GM19239 (cell line): ENCODE data around the gene NLGN2.

Source experiments
- DNase-seq: peaks from one replicate; pipeline ENCODE4 v3.0.0; 2011; ENCODE audit warnings: low spot score; ENCODE audit not compliant: insufficient read length
- FAIRE-seq: peaks from 2 replicates; lab custom pipeline; 2011; peaks lifted over from hg19 to GRCh38; lab: Jason Lieb, UNC

The NLGN2 gene

DNA sequence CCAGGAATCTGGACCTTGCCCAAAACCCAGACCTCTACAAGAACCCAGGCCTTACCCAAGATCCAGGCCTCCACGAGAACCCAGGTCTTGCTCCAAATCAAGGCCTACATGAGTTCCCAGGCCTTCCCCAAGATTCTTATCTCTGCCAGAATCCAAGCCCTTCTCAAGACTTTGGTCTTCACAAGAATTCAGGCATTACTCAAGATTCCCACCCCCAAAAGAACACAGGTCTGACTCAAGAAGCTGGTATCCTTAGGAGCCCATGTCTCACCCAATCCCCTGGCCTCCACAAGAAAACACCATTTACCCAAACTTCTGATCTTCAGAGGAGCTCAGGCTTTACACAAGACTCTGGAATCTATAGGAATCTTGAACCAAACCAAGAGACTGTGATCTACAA, 23.6 kb downstream of the NLGN2 start:
- no peak for DNase-seq
- no peak for FAIRE-seq

GRCh38 chr17:7432296-7432695, 24.7 kb downstream of the NLGN2 start:
- DNase-seq, result no peak
- no peak for FAIRE-seq

DNA sequence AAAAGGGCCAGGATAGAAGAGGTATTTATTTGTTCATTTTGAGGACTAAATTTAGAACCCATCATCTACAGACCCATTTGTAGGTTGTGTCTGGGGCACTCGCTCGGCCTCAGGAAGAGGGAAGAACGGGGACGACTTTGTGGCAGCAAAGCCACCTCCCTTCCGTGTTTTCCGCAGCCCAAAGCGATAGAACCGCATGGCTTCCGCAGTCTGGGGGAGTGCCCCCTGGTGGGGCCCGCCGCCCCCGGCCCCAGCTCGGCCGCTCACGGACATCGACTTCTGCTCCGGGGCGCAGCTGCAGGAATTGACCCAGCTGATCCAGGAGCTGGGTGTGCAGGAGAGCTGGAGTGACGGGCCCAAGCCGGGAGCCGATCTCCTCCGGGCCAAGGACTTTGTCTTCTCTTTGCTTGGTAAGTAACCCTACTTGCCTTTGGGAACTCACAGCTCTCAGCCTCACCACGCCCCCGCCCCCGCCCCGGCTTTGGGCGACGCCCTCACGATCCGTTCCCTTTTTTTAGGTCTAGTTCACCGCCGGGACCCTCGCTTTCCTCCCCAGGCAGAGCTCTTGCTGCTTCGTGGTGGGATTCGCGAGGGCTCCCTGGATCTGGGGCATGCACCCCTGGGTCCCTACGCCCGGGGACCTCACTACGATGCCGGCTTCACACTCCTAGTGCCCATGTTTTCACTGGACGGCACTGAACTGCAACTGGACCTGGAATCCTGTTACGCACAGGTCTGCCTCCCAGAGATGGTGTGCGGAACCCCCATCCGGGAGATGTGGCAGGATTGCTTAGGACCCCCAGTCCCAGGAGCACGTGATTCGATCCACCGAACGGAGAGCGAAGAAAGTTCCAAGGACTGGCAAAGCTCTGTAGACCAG, 28.3 kb downstream of the NLGN2 start:
- FAIRE-seq (no peak), DNase-seq (no peak)

DNA sequence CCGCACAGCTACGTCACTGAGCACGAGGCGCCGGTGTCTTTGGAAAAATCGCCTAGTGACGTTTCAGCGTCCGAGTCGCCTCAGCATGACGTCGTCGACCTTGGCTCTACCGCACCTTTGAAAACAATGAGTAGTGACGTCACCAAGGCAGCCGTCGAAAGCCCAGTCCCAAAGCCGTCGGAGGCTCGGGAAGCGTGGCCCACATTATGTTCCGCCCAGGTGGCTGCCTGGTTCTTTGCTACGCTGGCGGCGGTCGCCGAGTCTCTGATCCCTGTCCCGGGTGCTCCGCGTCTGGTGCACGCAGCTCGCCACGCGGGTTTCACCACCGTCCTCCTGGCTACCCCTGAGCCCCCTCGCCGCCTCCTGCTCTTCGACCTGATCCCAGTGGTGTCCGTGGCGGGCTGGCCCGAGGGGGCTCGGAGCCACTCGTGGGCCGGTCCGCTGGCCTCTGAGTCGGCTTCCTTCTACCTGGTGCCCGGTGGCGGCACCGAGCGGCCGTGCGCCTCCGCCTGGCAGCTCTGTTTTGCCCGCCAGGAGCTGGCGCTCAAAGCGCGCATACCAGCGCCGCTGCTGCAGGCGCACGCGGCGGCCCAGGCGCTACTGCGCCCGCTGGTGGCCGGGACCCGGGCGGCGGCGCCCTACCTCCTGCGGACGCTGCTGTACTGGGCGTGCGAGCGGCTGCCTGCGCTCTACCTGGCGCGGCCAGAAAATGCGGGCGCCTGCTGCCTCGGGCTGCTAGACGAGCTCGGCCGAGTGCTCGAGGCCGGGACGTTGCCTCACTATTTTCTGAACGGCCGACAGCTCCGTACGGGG, 29.1 kb downstream of the NLGN2 start:
- DNase-seq (no peak), FAIRE-seq (no peak)

GRCh38 chr17:7437369-7437863, 29.8 kb downstream of the NLGN2 start:
- DNase-seq, result no peak
- no peak for FAIRE-seq

DNA sequence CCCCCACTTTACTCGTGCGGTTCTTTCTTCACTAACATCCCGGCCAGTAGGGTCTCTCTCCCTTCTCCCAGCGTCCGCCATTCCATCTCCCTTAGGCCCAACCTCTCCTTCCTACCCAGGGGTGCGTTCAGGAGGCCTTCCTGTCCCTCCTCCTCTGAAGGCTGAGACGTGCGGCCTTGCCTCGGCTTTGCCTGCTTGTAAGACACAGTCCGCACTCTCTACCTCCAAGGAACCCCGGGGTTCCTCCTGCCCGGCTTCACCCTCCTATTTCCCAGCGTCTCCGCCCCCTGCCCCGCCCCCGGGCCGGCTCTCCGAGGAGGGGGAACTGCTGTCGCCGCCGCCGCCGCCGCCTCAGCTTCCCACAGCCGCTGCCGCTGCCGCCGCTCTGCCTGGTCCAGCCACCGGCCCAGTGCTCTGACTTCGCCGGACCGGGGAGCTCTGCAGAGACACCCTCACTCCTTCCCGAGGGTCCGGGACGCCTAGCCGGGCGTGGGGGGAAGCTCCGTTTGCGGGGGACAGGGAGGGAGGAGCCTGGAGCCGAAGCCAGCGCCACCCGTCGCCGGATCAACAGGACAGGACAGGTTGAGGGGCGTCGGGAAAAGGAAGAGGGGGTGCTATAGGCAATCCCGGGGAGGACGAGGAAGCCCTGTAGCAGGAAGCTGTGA, 30.4 kb downstream of the NLGN2 start:
- FAIRE-seq (no peak), DNase-seq (no peak)

- DNase-seq (no peak), FAIRE-seq (no peak)
Observed at GRCh38 chr17:7438656-7439460, 31.2 kb downstream of the NLGN2 start.

- DNase-seq (no peak), FAIRE-seq (no peak)
Observed at GRCh38 chr17:7439462-7440112, 31.9 kb downstream of the NLGN2 start, which contains the start of gene FGF11. TSS of gene FGF11 (plus strand) at chr17:7439512. CDS start at chr17:7439621, 109 bp downstream.

DNA sequence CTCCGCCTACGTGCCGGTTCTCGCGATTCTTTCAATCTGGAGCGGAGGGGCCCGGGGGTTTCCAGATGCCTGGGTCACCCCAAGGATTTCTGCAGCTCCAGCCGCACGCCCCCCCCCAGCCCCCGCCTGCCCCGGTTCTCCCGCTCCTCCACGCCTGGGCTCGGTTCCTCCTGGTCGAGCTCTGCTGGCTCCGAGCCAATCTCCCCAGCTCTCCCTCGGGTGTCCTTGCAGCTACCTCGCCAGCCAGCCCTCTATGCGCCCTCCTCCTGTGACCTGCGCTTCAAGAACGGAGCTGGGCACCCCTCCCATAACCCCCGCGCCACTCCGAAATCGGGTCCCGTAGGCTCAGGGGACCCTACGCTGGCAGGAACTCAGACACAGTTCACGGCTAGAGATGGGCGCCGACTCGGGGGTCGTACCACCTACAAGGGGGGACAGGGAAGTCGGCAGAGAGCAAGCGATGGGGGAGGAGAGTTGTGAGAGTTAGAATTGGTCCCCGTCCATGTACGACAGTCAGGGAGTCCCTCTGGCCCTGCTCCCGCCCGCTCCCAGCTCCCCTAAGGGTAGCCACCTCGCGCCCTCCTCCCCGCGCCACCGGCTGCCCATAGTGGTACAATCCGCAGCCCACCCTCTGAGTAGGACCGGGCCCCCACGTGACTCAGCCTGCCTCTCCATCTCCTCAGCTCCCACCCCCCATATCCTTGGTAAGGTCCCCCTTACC, 32.6 kb downstream of the NLGN2 start:
- FAIRE-seq, result peak; percentile 87

DNA sequence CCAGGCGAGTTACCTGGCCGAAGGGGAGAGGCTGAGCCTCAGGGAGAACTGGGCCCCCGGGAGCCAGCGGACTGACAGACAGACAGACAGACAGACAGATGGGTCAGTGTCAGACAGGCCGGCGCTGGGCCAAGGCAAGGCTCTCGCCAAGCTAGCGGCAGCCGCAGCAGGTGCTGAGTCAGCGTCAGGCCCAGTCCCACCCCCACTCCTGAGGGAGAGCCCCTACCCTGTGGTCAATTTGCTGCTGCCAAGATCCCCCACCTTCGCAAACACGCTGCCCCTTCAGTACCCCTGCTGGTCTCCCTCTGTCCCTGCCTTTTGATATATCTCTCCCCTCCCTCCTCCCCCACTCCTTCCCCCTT, 33.2 kb downstream of the NLGN2 start:
- no peak for FAIRE-seq

More for the DNA sequence above, 32.6 kb downstream of the NLGN2 start:
- no peak for DNase-seq

DNA sequence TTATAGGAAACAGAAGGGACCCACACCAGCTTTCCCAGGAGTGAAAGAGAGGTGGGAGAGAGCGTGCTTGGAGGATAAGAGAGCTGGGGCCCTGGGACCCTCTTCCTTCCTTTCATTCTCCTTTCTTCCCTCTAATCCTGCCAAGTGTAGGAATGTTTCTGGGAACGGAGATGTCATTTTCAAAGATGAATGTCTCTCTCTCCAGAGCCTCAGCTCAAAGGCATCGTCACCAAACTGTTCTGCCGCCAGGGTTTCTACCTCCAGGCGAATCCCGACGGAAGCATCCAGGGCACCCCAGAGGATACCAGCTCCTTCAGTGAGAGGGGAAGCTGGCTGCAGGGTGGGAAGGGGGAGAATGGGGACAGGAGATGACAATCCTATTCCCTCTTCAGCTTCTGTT, 33.6 kb downstream of the NLGN2 start:
- DNase-seq, result no peak
- no peak for FAIRE-seq

More for the DNA sequence above, 33.2 kb downstream of the NLGN2 start:
- DNase-seq, result no peak

- FAIRE-seq, result no peak
Observed at GRCh38 chr17:7442142-7442541, 34.5 kb downstream of the NLGN2 start.

DNA sequence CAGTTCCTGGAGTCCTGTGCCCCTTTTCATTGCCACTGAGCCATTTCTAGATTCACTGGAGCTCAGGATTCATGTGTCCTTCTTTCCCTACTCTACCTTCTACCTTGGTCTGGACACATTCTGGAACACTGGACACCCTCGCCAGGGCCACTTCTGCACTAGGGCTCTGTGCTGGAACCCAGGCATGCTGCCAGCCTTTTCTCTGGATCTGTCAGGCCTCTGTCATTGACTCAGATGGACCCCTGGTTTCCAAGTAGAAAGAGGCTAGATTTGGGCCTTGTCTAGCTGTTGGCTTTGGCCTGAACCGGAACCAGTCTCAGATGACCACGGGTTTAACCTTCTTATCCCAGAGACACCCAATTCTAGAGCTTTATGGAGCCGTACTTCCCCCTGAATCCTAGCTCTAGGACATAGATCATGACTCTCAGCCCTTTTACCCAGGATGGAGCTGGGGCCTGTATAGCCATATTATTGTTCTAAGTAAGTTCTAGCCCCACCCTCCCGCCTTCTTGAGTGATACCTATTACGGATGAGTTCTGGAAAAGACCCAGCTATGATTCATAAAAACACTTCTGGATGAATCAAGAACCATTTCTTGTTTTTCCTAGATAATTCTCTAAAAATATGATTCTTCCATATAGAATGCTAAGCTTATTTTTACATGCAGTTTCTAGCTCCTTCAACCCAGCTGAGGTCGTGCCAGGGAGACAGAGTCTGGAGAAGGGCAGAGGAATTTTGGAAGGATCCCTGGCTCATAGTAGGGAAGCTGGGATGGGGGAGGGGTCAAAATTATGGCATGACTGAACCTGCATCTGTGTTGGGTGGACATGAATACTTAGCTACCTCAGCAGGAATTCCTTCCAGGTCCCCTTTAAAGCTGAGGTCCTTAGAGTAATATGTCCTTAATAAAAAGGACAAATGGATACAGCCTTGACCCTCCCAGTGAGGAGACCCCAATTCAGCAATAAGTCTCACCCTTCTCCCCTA, 36.1 kb downstream of the NLGN2 start:
- DNase-seq, result no peak
- FAIRE-seq, result no peak

More at GRCh38 chr17:7442142-7442541, 34.5 kb downstream of the NLGN2 start:
- no peak for DNase-seq

- FAIRE-seq (peak; percentile 69), DNase-seq (peak; percentile 66)
Observed at GRCh38 chr17:7444682-7445618, 37.3 kb downstream of the NLGN2 start, which contains the start of gene CHRNB1. TSS of gene CHRNB1 (plus strand) at chr17:7445061. CDS start at chr17:7445128, 67 bp downstream.

DNA sequence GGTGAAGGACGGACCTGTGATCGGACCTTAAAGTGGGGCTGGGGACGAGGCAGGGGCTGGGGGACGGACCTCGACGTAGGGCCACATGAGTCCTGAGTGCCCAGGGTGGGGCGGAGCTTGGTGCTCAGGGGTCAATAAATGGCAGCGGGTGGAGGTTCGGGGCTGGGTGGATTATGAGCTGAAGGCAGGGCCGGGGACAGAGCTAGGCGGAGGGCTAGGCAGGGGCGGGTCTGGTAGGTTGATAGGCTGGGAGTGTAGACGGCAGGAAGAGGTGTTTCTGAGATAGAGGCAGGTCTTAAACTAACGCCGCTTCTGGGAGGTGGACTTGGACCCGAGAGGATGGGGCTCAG, 37.9 kb downstream of the NLGN2 start:
- FAIRE-seq (peak; percentile 40), DNase-seq (no peak)

- FAIRE-seq (no peak), DNase-seq (no peak)
Observed at GRCh38 chr17:7448461-7448860, 40.8 kb downstream of the NLGN2 start.
